ENCODE measurements around the gene DIPK1A.

GRCh38 chr1:92837062-92837461, 124.2 kb downstream of the DIPK1A start:
- TF ChIP-seq CTCF (conservative IDR thresholded peaks at IDR 0.05; ENCODE audit: low read depth, low read length) (no peak), EZH2 (IDR thresholded peaks at IDR 0.05; ENCODE audit: low read length, unreplicated experiment) (no peak), EZH2phosphoT487 (IDR thresholded peaks at IDR 0.05; ENCODE audit: borderline replicate concordance, low read length) (no peak)
